LNCAP (cell line): Measurements from ENCODE around the gene DNAH1.

ENCODE experiments used
- TF ChIP-seq, protein P1 (sequence below): fragments of 450-650 bp; IDR thresholded peaks from 2 replicates; pipeline ENCODE4 v1.5.1; 2017; ENCODE audit warnings: mild to moderate bottlenecking

Gene DNAH1

DNA sequence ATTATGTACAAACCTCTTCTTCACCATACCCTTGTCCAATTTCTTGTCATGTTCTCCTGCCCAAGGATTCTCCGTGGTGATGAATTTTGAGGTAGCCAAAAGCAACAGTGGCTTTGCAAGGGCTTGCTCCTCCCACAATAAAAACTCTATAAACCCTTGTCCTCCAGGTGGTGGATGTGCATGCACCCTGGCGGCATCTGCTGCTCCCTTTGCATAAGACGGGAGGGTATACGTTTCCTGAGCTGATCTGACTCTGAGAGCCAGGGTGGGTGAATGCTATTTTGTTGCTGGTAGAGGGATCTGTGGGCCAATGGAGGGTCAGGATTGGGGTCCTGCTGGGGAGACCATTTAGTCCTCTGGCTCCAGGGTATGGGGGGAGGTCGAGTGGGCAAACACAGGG lies 5.4 kb downstream of the DNAH1 start:
- TF ChIP-seq, protein P1, sequence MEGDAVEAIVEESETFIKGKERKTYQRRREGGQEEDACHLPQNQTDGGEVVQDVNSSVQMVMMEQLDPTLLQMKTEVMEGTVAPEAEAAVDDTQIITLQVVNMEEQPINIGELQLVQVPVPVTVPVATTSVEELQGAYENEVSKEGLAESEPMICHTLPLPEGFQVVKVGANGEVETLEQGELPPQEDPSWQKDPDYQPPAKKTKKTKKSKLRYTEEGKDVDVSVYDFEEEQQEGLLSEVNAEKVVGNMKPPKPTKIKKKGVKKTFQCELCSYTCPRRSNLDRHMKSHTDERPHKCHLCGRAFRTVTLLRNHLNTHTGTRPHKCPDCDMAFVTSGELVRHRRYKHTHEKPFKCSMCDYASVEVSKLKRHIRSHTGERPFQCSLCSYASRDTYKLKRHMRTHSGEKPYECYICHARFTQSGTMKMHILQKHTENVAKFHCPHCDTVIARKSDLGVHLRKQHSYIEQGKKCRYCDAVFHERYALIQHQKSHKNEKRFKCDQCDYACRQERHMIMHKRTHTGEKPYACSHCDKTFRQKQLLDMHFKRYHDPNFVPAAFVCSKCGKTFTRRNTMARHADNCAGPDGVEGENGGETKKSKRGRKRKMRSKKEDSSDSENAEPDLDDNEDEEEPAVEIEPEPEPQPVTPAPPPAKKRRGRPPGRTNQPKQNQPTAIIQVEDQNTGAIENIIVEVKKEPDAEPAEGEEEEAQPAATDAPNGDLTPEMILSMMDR: no peak

DNA sequence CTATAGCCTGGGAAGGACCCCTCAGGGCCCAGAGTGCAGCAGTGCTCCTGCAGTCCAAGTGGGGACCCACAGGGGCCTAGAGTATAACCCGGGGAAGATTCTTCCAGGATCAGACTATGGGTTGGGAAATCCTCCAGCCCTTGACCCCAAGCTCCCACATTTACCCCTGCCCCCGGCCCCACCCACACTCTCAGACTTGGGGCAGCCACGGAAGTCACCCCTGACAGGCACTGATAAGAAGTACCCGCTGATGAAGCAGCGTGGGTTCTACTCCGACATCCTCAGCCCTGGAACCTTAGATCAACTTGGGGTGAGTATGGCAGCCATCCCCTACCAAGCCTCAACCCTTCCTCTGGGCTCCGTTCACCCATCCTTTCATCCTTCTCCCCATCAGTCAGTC lies 6.3 kb downstream of the DNAH1 start:
- TF ChIP-seq, protein P1: no peak

DNA sequence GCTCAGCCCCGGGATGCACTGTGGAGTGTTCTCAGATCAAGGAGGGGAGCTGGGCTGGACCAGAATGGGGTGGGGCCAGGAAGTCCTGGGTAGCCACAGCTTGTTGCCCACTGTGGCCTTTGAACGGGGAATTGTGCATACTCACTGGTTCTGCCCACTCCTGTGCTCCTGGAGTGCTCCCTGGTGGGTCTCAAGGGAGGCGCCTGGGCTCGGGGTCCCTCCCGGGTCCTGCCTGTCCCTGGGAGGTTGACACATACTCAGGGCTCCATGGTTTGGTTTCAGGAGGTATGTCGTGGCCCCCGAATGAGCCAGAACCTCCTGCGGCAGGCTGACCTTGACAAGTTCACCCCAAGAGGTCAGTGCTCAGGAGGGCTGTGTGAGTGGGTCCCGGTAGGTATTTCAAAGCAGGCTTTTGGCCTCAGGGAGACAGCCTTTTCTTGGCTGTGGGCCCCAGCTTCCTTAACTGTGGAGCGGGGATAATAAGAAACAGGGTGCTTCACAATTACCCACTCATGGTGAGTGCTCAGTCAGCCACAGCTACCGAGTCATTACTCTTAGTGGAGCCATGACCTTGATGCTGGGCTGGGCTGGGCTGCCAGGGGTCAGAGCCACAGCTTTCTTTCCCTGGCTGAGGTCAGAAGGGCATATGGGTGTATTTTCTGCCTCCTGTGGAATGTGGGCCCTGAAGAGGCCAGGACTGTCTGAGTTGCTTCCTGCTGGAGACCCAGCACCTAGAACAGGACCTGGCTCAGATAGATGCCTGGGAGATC lies 7.6 kb downstream of the DNAH1 start:
- TF ChIP-seq, protein P1: no peak

DNA sequence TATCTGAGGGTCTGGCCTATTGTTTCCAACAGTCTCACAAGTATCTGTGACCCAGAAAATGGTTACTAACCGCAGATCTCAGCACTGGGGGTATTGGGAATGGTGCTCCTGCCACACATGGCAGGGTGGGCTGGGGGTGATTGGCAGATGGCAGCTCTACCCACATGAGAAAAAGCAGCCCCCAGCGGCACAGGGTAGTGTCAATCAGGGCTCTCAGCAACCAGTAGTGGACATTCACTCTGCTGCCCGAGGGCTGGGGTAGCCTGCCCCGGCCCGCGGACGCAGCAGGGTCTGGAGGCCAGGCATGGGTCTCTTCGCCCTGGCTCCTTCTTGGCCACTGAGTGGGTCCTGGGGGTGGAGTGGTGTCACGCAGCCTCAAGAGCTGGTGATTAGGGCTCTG lies 8.6 kb downstream of the DNAH1 start:
- TF ChIP-seq, protein P1: no peak

DNA sequence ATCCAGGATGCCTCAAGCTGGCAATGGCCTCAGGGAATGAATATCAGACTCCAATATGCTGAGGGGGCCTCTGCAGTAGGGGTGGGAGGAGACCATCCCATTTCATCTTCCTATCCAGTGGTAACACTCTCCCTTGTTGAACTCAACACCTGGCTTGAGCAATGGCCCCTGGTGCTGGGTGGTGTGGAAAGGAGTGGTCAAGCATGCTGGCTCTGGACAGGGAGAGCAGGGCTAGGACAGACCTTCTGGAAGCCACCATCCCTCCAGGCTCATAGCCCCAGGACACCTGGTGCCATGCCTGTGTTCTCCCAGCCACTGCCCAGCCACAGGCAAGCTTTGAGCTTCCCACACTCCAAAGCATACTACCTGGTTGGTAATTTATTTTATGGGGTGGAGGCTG lies 9.6 kb downstream of the DNAH1 start:
- TF ChIP-seq, protein P1: no peak

DNA sequence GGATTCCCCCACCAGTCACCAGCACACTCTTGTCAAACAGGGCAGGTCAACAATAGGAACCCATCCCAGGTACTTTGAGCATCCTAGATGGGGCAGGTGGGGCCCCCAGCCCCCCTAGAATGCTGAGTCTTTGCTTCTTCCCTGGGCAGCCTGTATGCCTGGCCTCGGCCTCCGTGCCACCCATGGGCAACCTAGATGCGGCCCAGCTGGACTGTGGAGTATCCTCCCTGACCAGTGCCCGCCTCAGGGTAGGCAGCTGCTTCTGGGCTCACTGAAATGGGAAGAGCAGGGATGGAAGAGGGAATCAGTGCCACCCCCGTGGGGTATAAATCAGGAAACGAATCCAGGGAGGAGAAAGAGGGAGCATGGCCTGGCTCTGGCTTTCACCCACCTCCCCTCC lies 10.9 kb downstream of the DNAH1 start:
- TF ChIP-seq, protein P1: no peak

DNA sequence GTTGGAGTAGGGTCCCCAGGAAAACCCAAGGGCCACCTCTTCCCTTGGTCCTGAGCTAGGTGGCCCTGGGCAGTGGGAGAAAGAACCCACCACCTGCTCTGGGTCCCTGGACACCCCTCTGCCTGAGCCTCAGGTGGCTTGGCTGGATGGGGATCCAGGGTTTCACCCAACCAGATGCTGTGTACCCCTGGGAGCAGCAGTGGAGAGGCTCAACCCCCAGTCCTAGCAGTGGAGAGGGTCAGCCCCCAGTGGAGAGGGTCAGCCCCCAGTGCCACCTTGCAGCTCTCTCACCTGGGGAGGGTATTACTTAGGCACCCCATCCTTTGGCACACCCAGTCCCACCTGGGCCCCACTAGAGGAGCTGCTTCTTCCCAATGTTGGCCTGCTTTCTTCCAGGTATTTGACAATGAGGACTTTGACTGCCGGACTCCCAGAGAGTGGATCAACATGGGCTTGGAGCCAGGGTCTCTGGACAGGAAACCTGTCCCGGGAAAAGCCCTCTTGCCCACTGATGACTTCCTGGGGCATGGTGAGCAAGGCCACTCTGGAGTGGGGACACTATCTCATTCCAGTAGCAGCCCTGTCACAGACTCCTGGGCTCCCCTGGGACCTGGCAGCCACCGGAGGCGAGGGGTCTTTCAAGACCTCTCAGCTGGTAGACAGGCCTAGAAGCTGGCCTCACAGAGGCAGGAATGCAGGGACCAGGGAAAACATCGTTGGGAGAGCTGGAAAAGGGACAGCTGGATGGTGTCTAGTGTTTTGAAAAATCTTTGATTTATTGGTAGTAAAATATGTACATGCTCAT lies 11.6 kb downstream of the DNAH1 start:
- TF ChIP-seq, protein P1: no peak
